Heart right ventricle (tissue), 16 donors: ENCODE data around the gene KCTD3. TPM values are rescaled to one million over a fixed set of nuclear protein-coding genes. Genes with fewer than 3 reads are reported as not detected.
A peak's percentile ranks its signal among the peaks of the same experiment; 100 is the strongest.

Experiments used
- ATAC-seq, 8 donors: fragments of 200-7000 bp; cut with Tn5 transposase; one replicate each; pipeline ENCODE4 v1.9.1; 2020; ENCODE audit warnings: mild to moderate bottlenecking in 8 of 8, moderate library complexity in 8 of 8, moderate number of reproducible peaks in 1 of 8
- DNase-seq, 2 donors: peaks; one replicate each; pipeline ENCODE4 v3.0.0-alpha.2; 2020
- H3K27ac ChIP-seq, 10 donors: fragments of 200-600 bp; sonication (generic) in 2 of 10; one replicate each; pipeline versions ENCODE4 v1.5.0 to v1.8.0; 2020 to 2022; ENCODE audit warnings: mild to moderate bottlenecking in 3 of 10
- H3K27me3 ChIP-seq, 7 donors: fragments of 200-600 bp; one replicate each; pipeline ENCODE4 v1.8.0; 2021 to 2022; ENCODE audit warnings: mild to moderate bottlenecking in 2 of 7
- H3K36me3 ChIP-seq, 9 donors: fragments of 200-600 bp; sonication (generic) in 1 of 9; one replicate each; pipeline versions ENCODE4 v1.5.0 to v1.8.0; 2020 to 2022; ENCODE audit warnings: mild to moderate bottlenecking in 2 of 9
- H3K4me1 ChIP-seq, 9 donors: fragments of 200-600 bp; sonication (generic) in 1 of 9; one replicate each; pipeline versions ENCODE4 v1.5.0 to v1.8.0; 2020 to 2022; ENCODE audit warnings: mild to moderate bottlenecking in 4 of 9
- H3K4me3 ChIP-seq, 10 donors: fragments of 200-600 bp; sonication (generic) in 2 of 10; one replicate each; pipeline versions ENCODE4 v1.5.0 to v1.8.0; 2020 to 2022; ENCODE audit warnings: mild to moderate bottlenecking in 7 of 10, moderate library complexity in 2 of 10
- H3K9me3 ChIP-seq, 11 donors: fragments of 200-600 bp in 10 of 11; sonication (generic) in 2 of 11; one replicate each; pipeline versions ENCODE4 v1.5.0 to v1.8.0; 2013 to 2022; ENCODE audit warnings: mild to moderate bottlenecking in 2 of 11, control low read depth in 1 of 11, moderate library complexity in 1 of 11
- CTCF ChIP-seq, 9 donors: fragments of 200-600 bp; sonication (generic) in 2 of 9; IDR thresholded peaks; one replicate each; pipeline versions ENCODE4 v1.5.0 to v1.8.0; 2021 to 2022; ENCODE audit warnings: antibody characterized with exemption in 9 of 9, mild to moderate bottlenecking in 5 of 9, moderate library complexity in 1 of 9
- WGBS, 2 donors: extraction: QIAGEN DNeasy Blood & Tissue Kit; methylation state at CpG; one replicate each; pipeline ENCODE4 v1.1.7; 2013; ENCODE audit warnings: inconsistent platforms in 1 of 2; 5-methylcytosine and 5-hydroxymethylcytosine counted together
- intact Hi-C, 10 donors: fragments of 100-400 bp; cut with DNase I; formaldehyde crosslinking; loops; one replicate each; pipeline versions ENCODE4 v1.11.1 to v1.14.2; 2022
- polyA plus RNA-seq, 2 donors: library from polyadenylated mRNA; stranded (reverse); fragments of 200-250 nt; gene quantifications; one replicate each; pipeline ENCODE4 v1.2.3, GENCODE V29; 2013
- total RNA-seq, 10 donors: library from RNA; stranded (reverse); fragmentation: NEBNext Ultra II Directional in 3 of 10; extraction: Animal tissue kit (Norgen Biotek cat#: 25700) in 3 of 10; gene quantifications; one replicate each; pipeline versions ENCODE4 v1.2.1 to v1.2.4, GENCODE V29; 2021 to 2023
- donor health status: Arrhythmogenic right ventricular cardiomyopathy.
- donor health status: ischemic (EF 13 %, LVEDD 7.1; RV severe dilation, severe dysfunction).
- donor health status: healthy with polysubstance abuse.
- donor health status: DM: no; HTN: yes; CAD: no.
- donor health status: DM: no; HTN: no; CAD: no.
- donor health status: ischemic (EF 25% LVEDD 6.9; RV normal size, moderate dysfunction).
- donor health status: ischemic (EF 25% LVEDD 5.7; RV mildly dilated, moderate dysfunction).
- donor health status: healthy.
- donor health status: DM: yes; HTN: yes; CAD: no.
- donor health status: Ischemic cardiomyopathy.
- donor health status: ischemic (EF 35%, LVEDD 5.7; RV mildly dilated, moderate dysfunction).
- donor health status: nonischemic (EF 11% LVEDD 7.7; RV severe dilation, severe dysfunction).
- donor health status: DM: yes; HTN: yes; CAD: no.
- donor health status: PGD.
- donor health status: ischemic (EF 29% LVEDD 5.4; RV normal size, mild dysfunction).
- donor health status: nonischemic (EF 23%, LVEDD 6.1; RV moderate dilation, normal function).

Gene KCTD3
- total and polyA plus RNA-seq, 12 donors, result 10.4 to 34.7 (median 16.6) TPM

GRCh38 chr1:215594640-215595039 is 27.5 kb downstream of the KCTD3 start:
- WGBS, 2 donors, result 66 to 75% methylated on average over 3 of the region's 3 CpGs

GRCh38 chr1:215595231-215595630 is 28.1 kb downstream of the KCTD3 start:
- no peak for TF ChIP-seq CTCF (IDR thresholded peaks at IDR 0.05)
- H3K36me3 ChIP-seq, result peaks cover 0 to 72% (median 8%) of the 10 kb centered on the region in 9 donors
- no peak for ATAC-seq
- H3K9me3 ChIP-seq, result peaks cover 0 to 3% (median 0%) of the 10 kb centered on the region in 11 donors
- peaks cover 0 to 29% (median 14%) of the 10 kb centered on the region in 9 donors for H3K4me1 ChIP-seq
- WGBS, 2 donors, result 71 to 89% methylated on average over 2 of the region's 2 CpGs
- H3K27ac ChIP-seq, result no peak overlapping the region
- H3K27me3 ChIP-seq, result no peaks in the 10 kb centered on the region
- no peak for DNase-seq
- no peak overlapping the region for H3K4me3 ChIP-seq
- intact Hi-C loops, result no loop called here

More at GRCh38 chr1:215594640-215595039, 27.5 kb downstream of the KCTD3 start:
- DNase-seq (no peak), ATAC-seq (no peak)
- TF ChIP-seq CTCF (IDR thresholded peaks at IDR 0.05), result no peak
- Histone ChIP-seq H3K4me1 (peaks cover 0 to 23% (median 13%) of the 10 kb centered on the region in 9 donors), H3K9me3 (peaks cover 0 to 8% (median 0%) of the 10 kb centered on the region in 11 donors), H3K4me3 (no peak overlapping the region), H3K27ac (no peak overlapping the region), H3K27me3 (no peaks in the 10 kb centered on the region), H3K36me3 (peaks cover 0 to 72% (median 8%) of the 10 kb centered on the region in 9 donors)
- intact Hi-C loops, result no loop called here

GRCh38 chr1:215597961-215598360 is 30.9 kb downstream of the KCTD3 start:
- intact Hi-C loops, result no loop called here
- Histone ChIP-seq H3K4me3 (no peak overlapping the region), H3K27me3 (no peaks in the 10 kb centered on the region), H3K27ac (no peak overlapping the region), H3K36me3 (peaks cover 0 to 75% (median 8%) of the 10 kb centered on the region in 9 donors), H3K9me3 (no peaks in the 10 kb centered on the region), H3K4me1 (peaks cover 0 to 33% (median 14%) of the 10 kb centered on the region in 9 donors)
- no peak for ATAC-seq
- no peak for TF ChIP-seq CTCF (IDR thresholded peaks at IDR 0.05)
- no peak for DNase-seq

GRCh38 chr1:215599418-215600074 is 32.4 kb downstream of the KCTD3 start:
- Histone ChIP-seq H3K4me1 (peaks cover 0 to 24% (median 10%) of the 10 kb centered on the region in 9 donors), H3K36me3 (peaks cover 0 to 91% (median 8%) of the 10 kb centered on the region in 9 donors), H3K4me3 (no peak overlapping the region), H3K27ac (peak overlapping the region in 1 of 10 donors; percentile 22), H3K27me3 (no peaks in the 10 kb centered on the region), H3K9me3 (no peaks in the 10 kb centered on the region)
- 49 to 52% methylated on average over 3 of the region's 3 CpGs for WGBS, 2 donors
- intact Hi-C loops, result loop anchor here in 1 of 10 donors (5.0 kb wide), 1 partner anchor 32 kb away; the partner anchor contains the start of gene KCTD3
- ATAC-seq, result peak in 4 of 8 donors; percentile 42 to 70 (median 64)
- DNase-seq, result no peak
- TF ChIP-seq CTCF (IDR thresholded peaks at IDR 0.05), result no peak
